ENCODE results near the gene ERGIC1.

The ERGIC1 gene

DNA sequence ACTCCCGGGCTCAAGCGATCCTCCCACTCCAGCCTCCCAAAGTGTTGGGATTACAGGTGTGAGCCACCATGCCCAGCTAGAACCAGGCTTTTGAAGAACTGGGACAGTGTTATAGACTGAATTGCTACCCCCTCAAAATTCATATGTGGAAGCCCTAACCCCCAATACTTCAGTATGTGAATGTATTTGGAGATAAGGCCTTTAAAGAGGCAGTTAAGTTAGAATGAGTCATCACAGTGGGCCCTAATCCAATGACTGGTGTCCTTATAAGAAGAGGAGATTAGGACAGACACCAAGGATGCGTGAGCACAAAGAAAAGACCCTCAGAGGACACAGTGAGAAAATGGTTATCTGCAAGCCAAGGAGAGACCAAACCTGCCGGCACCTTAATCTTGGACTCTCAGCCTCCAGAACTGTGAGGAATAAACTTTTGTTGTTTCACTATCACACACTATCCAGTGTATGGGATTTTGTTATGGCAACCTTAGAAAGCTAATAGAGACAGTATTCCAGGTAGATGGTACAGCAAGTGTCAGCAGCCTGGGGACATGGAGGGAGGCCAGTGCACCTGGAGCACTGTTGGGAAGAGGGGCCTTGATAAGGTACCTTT, 31.4 kb upstream of the ERGIC1 start:
- no peak for TF ChIP-seq CTCF (conservative IDR thresholded peaks at IDR 0.05; ENCODE audit: low read depth, low read length)
- no peak overlapping the region for H3K27ac ChIP-seq
- no peaks in the 10 kb centered on the region for H3K4me1 ChIP-seq (ENCODE audit: low read depth, poor library complexity, severe bottlenecking)
- no peaks in the 10 kb centered on the region for H3K36me3 ChIP-seq (ENCODE audit: insufficient read depth)
- no peak overlapping the region for H2AFZ ChIP-seq (ENCODE audit: low read depth)
- H3K79me2 ChIP-seq (ENCODE audit: insufficient read depth, low read depth) = no peaks in the 10 kb centered on the region
- no peaks in the 10 kb centered on the region for H3K27me3 ChIP-seq (ENCODE audit: insufficient read depth, low read depth)
- no peak overlapping the region for H3K4me3 ChIP-seq (IDR thresholded peaks at IDR 0.05; ENCODE audit: insufficient read depth, low read depth, low read length)
- no peak overlapping the region for H3K9ac ChIP-seq
- no peaks in the 10 kb centered on the region for H4K20me1 ChIP-seq (ENCODE audit: insufficient read depth)
- H3K4me2 ChIP-seq = no peak overlapping the region

GRCh38 chr5:172805018-172805683, 28.9 kb upstream of the ERGIC1 start:
- Histone ChIP-seq H3K4me2 (no peak overlapping the region), H3K4me1 (ENCODE audit: low read depth, poor library complexity, severe bottlenecking) (no peaks in the 10 kb centered on the region), H3K36me3 (ENCODE audit: insufficient read depth) (no peaks in the 10 kb centered on the region), H2AFZ (ENCODE audit: low read depth) (no peak overlapping the region), H3K27me3 (ENCODE audit: insufficient read depth, low read depth) (no peaks in the 10 kb centered on the region), H4K20me1 (ENCODE audit: insufficient read depth) (no peaks in the 10 kb centered on the region), H3K4me3 (IDR thresholded peaks at IDR 0.05; ENCODE audit: insufficient read depth, low read depth, low read length) (no peak overlapping the region), H3K79me2 (ENCODE audit: insufficient read depth, low read depth) (no peaks in the 10 kb centered on the region), H3K9ac (no peak overlapping the region), H3K27ac (no peak overlapping the region)
- no peak for TF ChIP-seq CTCF (conservative IDR thresholded peaks at IDR 0.05; ENCODE audit: low read depth, low read length)

- H3K27ac ChIP-seq = no peak overlapping the region
- H3K27me3 ChIP-seq (ENCODE audit: insufficient read depth, low read depth) = no peaks in the 10 kb centered on the region
- no peak overlapping the region for H3K4me3 ChIP-seq (IDR thresholded peaks at IDR 0.05; ENCODE audit: insufficient read depth, low read depth, low read length)
- H2AFZ ChIP-seq (ENCODE audit: low read depth) = no peak overlapping the region
- H3K4me1 ChIP-seq (ENCODE audit: low read depth, poor library complexity, severe bottlenecking) = no peaks in the 10 kb centered on the region
- no peak overlapping the region for H3K4me2 ChIP-seq
- no peaks in the 10 kb centered on the region for H4K20me1 ChIP-seq (ENCODE audit: insufficient read depth)
- H3K9ac ChIP-seq = no peak overlapping the region
- H3K79me2 ChIP-seq (ENCODE audit: insufficient read depth, low read depth) = no peaks in the 10 kb centered on the region
- TF ChIP-seq CTCF (conservative IDR thresholded peaks at IDR 0.05; ENCODE audit: low read depth, low read length) = no peak
- H3K36me3 ChIP-seq (ENCODE audit: insufficient read depth) = no peaks in the 10 kb centered on the region
Observed at GRCh38 chr5:172805736-172806255, 28.3 kb upstream of the ERGIC1 start.

GRCh38 chr5:172806897-172807672, 27.0 kb upstream of the ERGIC1 start:
- Histone ChIP-seq H3K79me2 (ENCODE audit: insufficient read depth, low read depth) (no peaks in the 10 kb centered on the region), H3K36me3 (ENCODE audit: insufficient read depth) (no peaks in the 10 kb centered on the region), H3K4me2 (no peak overlapping the region), H3K9ac (no peak overlapping the region), H3K27me3 (ENCODE audit: insufficient read depth, low read depth) (no peaks in the 10 kb centered on the region), H3K4me1 (ENCODE audit: low read depth, poor library complexity, severe bottlenecking) (no peaks in the 10 kb centered on the region), H3K4me3 (IDR thresholded peaks at IDR 0.05; ENCODE audit: insufficient read depth, low read depth, low read length) (no peak overlapping the region), H4K20me1 (ENCODE audit: insufficient read depth) (no peaks in the 10 kb centered on the region), H2AFZ (ENCODE audit: low read depth) (no peak overlapping the region), H3K27ac (no peak overlapping the region)
- no peak for TF ChIP-seq CTCF (conservative IDR thresholded peaks at IDR 0.05; ENCODE audit: low read depth, low read length)

All from KMS-11 (cell line).